Panc1 (cell line): ENCODE data around the gene ESR1. TPM values are rescaled to one million over a fixed set of nuclear protein-coding genes. Genes with fewer than 3 reads are reported as not detected.

Experiments
- ATAC-seq: fragments of 200-7000 bp; cut with Tn5 transposase; 2 replicates; pipeline ENCODE4 v1.9.1; 2020; ENCODE audit warnings: mild to moderate bottlenecking, moderate library complexity
- BruUV-seq: library from RNA; stranded (reverse); fragments of 400-500 nt; replicated peaks from 2 replicates; lab custom pipeline; 2021; lab: Mats Ljungman, UMichigan
- CTCF ChIA-PET: fragments of 300-600 bp; sonication (Branson Sonifier 250); formaldehyde crosslinking; loops from one replicate; lab custom pipeline; 2022; ENCODE audit warnings: antibody characterized with exemption; lab: Charles Lee
- POLR2A ChIA-PET: fragments of 300-600 bp; sonication (Branson Sonifier 250); formaldehyde crosslinking; loops from one replicate; lab custom pipeline; 2022; ENCODE audit warnings: antibody characterized with exemption; lab: Charles Lee
- DNase-seq: peaks from one replicate; pipeline ENCODE4 v3.0.0-alpha.2; 2010; ENCODE audit warnings: low read depth, low spot score
- H3K27ac ChIP-seq: 2 replicates; pipeline ENCODE4 v1.5.1; 2011; ENCODE audit warnings: mild to moderate bottlenecking, low read length, inconsistent platforms
- H3K27me3 ChIP-seq: fragments of 200-500 bp; sonication (Bioruptor generic); 2 replicates; pipeline ENCODE4 v1.6.0; 2014; ENCODE audit warnings: low read length, inconsistent platforms; ENCODE audit not compliant: control insufficient read depth, insufficient read depth
- H3K36me3 ChIP-seq: fragments of 200-500 bp; sonication (Bioruptor generic); 2 replicates; pipeline ENCODE4 v1.5.1; 2014; ENCODE audit warnings: inconsistent platforms, mild to moderate bottlenecking, low read length, moderate library complexity; ENCODE audit not compliant: control insufficient read depth, insufficient read depth
- H3K4me1 ChIP-seq: 2 replicates; pipeline ENCODE4 v1.5.1; 2011; ENCODE audit warnings: inconsistent platforms, mild to moderate bottlenecking, low read length, moderate library complexity; ENCODE audit not compliant: control insufficient read depth, insufficient read depth
- H3K4me3 ChIP-seq, 2 experiments: 2 replicates each; pipeline ENCODE4 v1.5.1; 2011 to 2012; ENCODE audit warnings: low read depth in 2 of 2, low read length in 2 of 2, mild to moderate bottlenecking in 2 of 2, inconsistent platforms in 1 of 2, moderate library complexity in 1 of 2
- H3K9me3 ChIP-seq: fragments of 200-500 bp; sonication (Bioruptor generic); 2 replicates; pipeline ENCODE4 v1.5.1; 2014; ENCODE audit warnings: low read depth, mild to moderate bottlenecking, inconsistent platforms, low read length, moderate library complexity; ENCODE audit not compliant: control insufficient read depth, insufficient read depth
- CTCF ChIP-seq: fragments of 450-650 bp; IDR thresholded peaks from 2 replicates; pipeline ENCODE4 v1.5.1; 2017; ENCODE audit warnings: mild to moderate bottlenecking
- POLR2AphosphoS5 ChIP-seq: IDR thresholded peaks from 2 replicates; pipeline ENCODE4 v1.6.1; 2012; ENCODE audit warnings: mild to moderate bottlenecking, low read depth, low read length, moderate library complexity
- REST ChIP-seq, 2 experiments: IDR thresholded peaks; 2 replicates each; pipeline ENCODE4 v1.6.1; 2011 to 2012; ENCODE audit warnings: low read depth in 2 of 2, control low read depth in 1 of 2, low read length in 1 of 2, mild to moderate bottlenecking in 1 of 2, moderate library complexity in 1 of 2; ENCODE audit not compliant: insufficient read depth in 1 of 2
- SIN3A ChIP-seq: IDR thresholded peaks from 2 replicates; pipeline ENCODE4 v1.6.1; 2012; ENCODE audit warnings: low read depth, mild to moderate bottlenecking, low read length, moderate library complexity, borderline replicate concordance; ENCODE audit not compliant: insufficient read depth
- TCF7L2 ChIP-seq: IDR thresholded peaks from 2 replicates; pipeline ENCODE4 v1.6.1; 2011; ENCODE audit warnings: mild to moderate bottlenecking, low read depth, low read length, inconsistent platforms
- in situ Hi-C: cut with HindIII; loops from 2 replicates; pipeline ENCODE4 v1.10.0; 2016; ENCODE audit warnings: low sequenced_read_pairs, low pct_unique_long_range_greater_than_20kb
- intact Hi-C: fragments of 100-400 bp; cut with micrococcal nuclease; formaldehyde crosslinking; loops from one replicate; pipeline ENCODE4 v1.10.0; 2022; ENCODE audit not compliant: unreplicated experiment
- total RNA-seq: library from RNA; stranded (reverse); gene quantifications from one replicate; pipeline ENCODE4 v1.2.1, GENCODE V29; 2021; ENCODE audit not compliant: unreplicated experiment

Gene ESR1
- total RNA-seq, 1 experiment from 2014 or later = 0.03 TPM

GRCh38 chr6:151959086-151959485, 151.6 kb downstream of the ESR1 start:
- in situ Hi-C loops (no loop called here), intact Hi-C loops (no loop called here)
- Histone ChIP-seq H3K27ac (no peak overlapping the region), H3K4me1 (no peaks in the 10 kb centered on the region), H3K9me3 (no peaks in the 10 kb centered on the region), H3K27me3 (no peaks in the 10 kb centered on the region), H3K36me3 (no peaks in the 10 kb centered on the region), H3K4me3 (no peak overlapping the region)
- ATAC-seq (no peak), DNase-seq (no peak)
- no TSS peak for BruUV-seq
- no peak for TF ChIP-seq REST (IDR thresholded peaks at IDR 0.05; ENCODE audit: insufficient read depth in 1 of 2, low read depth in 2 of 2, low read length in 1 of 2)
- TF ChIP-seq CTCF = no peak
- TF ChIP-seq SIN3A = no peak
- TF ChIP-seq POLR2AphosphoS5 = no peak
- TF ChIP-seq TCF7L2 = no peak
- ChIA-PET CTCF (no interaction called here), POLR2A (no interaction called here)

GRCh38 chr6:151961809-151962208, 154.3 kb downstream of the ESR1 start:
- H3K4me1 ChIP-seq = no peaks in the 10 kb centered on the region
- no peak overlapping the region for H3K27ac ChIP-seq
- no peak for TF ChIP-seq TCF7L2
- no peak for TF ChIP-seq POLR2AphosphoS5
- no peak for TF ChIP-seq REST (IDR thresholded peaks at IDR 0.05; ENCODE audit: insufficient read depth in 1 of 2, low read depth in 2 of 2, low read length in 1 of 2)
- TF ChIP-seq SIN3A = no peak
- TF ChIP-seq CTCF = no peak
- no peaks in the 10 kb centered on the region for H3K27me3 ChIP-seq
- POLR2A ChIA-PET = no interaction called here
- in situ Hi-C loops = no loop called here
- BruUV-seq = no TSS peak
- CTCF ChIA-PET = no interaction called here
- no peak for ATAC-seq
- no peak for DNase-seq
- no peaks in the 10 kb centered on the region for H3K36me3 ChIP-seq
- no peak overlapping the region for H3K4me3 ChIP-seq
- H3K9me3 ChIP-seq = no peaks in the 10 kb centered on the region
- intact Hi-C loops = no loop called here
